Endothelial cell of umbilical vein (primary cell): Measurements from ENCODE around the gene EIF1AD. TPM values are rescaled to one million over a fixed set of nuclear protein-coding genes. Genes with fewer than 3 reads are reported as not detected.
A peak's percentile ranks its signal among the peaks of the same experiment; 100 is the strongest.

Experiments used
- BruUV-seq: library from RNA; stranded (reverse); fragments of 400-500 nt; replicated peaks from 2 replicates; lab custom pipeline; 2021; lab: Mats Ljungman, UMichigan
- CTCF ChIA-PET: fragments of 300-600, 350-600 bp; sonication (Branson Sonifier 250); formaldehyde crosslinking; loops from one replicate; lab custom pipeline; 2021; ENCODE audit warnings: antibody characterized with exemption, inconsistent platforms; lab: Charles Lee
- POLR2A ChIA-PET: fragments of 300-600, 350-600 bp; sonication (Branson Sonifier 250); formaldehyde crosslinking; loops from one replicate; lab custom pipeline; 2021; ENCODE audit warnings: antibody characterized with exemption, inconsistent platforms; lab: Charles Lee
- DNase-seq: peaks from one replicate; pipeline ENCODE4 v3.0.0-alpha.2; 2011; ENCODE audit warnings: low read depth, low spot score
- FAIRE-seq: peaks from 2 replicates; lab custom pipeline; 2011; peaks lifted over from hg19 to GRCh38; lab: Jason Lieb, UNC
- H2AFZ ChIP-seq: 2 replicates; pipeline ENCODE4 v1.6.0; 2012; ENCODE audit warnings: low read depth, low read length, control low read depth, inconsistent platforms
- H3K27ac ChIP-seq: 2 replicates; pipeline ENCODE4 v1.5.1; 2011; ENCODE audit warnings: low read depth, mild to moderate bottlenecking, control low read depth, low read length, moderate library complexity; ENCODE audit not compliant: insufficient read depth
- H3K27me3 ChIP-seq, 2 experiments: 2 replicates each; pipeline versions ENCODE4 v1.6.0 to v1.6.1; 2011; ENCODE audit warnings: low read length in 2 of 2, mixed read lengths in 1 of 2; ENCODE audit not compliant: control insufficient read depth in 2 of 2, insufficient read depth in 2 of 2
- H3K36me3 ChIP-seq, 2 experiments: 2 replicates in 1 of 2; 3 replicates in 1 of 2; pipeline ENCODE4 v1.5.1; 2011; ENCODE audit warnings: low read length in 2 of 2, mild to moderate bottlenecking in 1 of 2, moderate library complexity in 1 of 2; ENCODE audit not compliant: control insufficient read depth in 2 of 2, insufficient read depth in 2 of 2; ENCODE audit errors: extremely low read depth in 1 of 2
- H3K4me1 ChIP-seq: 3 replicates; pipeline ENCODE4 v1.5.1; 2011; ENCODE audit warnings: mild to moderate bottlenecking, low read length; ENCODE audit not compliant: control insufficient read depth, insufficient read depth; ENCODE audit errors: extremely low read depth
- H3K4me2 ChIP-seq: 2 replicates; pipeline ENCODE4 v1.6.1; 2011; ENCODE audit warnings: low read length, control low read depth, mixed read lengths; ENCODE audit not compliant: insufficient read depth
- H3K4me3 ChIP-seq, 3 experiments: fragments of 200-600 bp in 1 of 3; sonication (generic), shearing (Covaris generic) in 1 of 3; replicated peaks in 1 of 3; 2 replicates each; pipeline ENCODE4 v1.5.1; 2011 to 2016; ENCODE audit warnings: control low read depth in 3 of 3, low read length in 3 of 3, mild to moderate bottlenecking in 2 of 3, inconsistent platforms in 1 of 3, low read depth in 1 of 3, moderate library complexity in 1 of 3; ENCODE audit not compliant: insufficient read depth in 1 of 3
- H3K79me2 ChIP-seq: 2 replicates; pipeline ENCODE4 v1.6.0; 2012; ENCODE audit warnings: low read length, inconsistent platforms; ENCODE audit not compliant: control insufficient read depth, insufficient read depth
- H3K9ac ChIP-seq: replicated peaks from 2 replicates; pipeline ENCODE3; 2011; ENCODE audit warnings: low read length, control low read depth; ENCODE audit not compliant: insufficient read depth; ENCODE audit errors: extremely low read depth
- H3K9me1 ChIP-seq: replicated peaks from 3 replicates; pipeline ENCODE4 v1.6.0; 2011; ENCODE audit warnings: mild to moderate bottlenecking, low read length; ENCODE audit not compliant: control insufficient read depth, insufficient read depth; ENCODE audit errors: extremely low read depth
- H3K9me3 ChIP-seq: replicated peaks from 2 replicates; pipeline ENCODE4 v1.5.1; 2012; ENCODE audit warnings: low read length, inconsistent platforms; ENCODE audit not compliant: control insufficient read depth, insufficient read depth
- H4K20me1 ChIP-seq: replicated peaks from 2 replicates; pipeline ENCODE3; 2011; ENCODE audit warnings: mild to moderate bottlenecking, low read length; ENCODE audit not compliant: control insufficient read depth, insufficient read depth; ENCODE audit errors: extremely low read depth
- EZH2 ChIP-seq: IDR thresholded peaks from 2 replicates; pipeline ENCODE4 v1.6.1; 2012; ENCODE audit warnings: borderline replicate concordance, low read depth, mild to moderate bottlenecking, moderate library complexity, low read length, inconsistent platforms; ENCODE audit not compliant: severe bottlenecking
- FOS ChIP-seq: IDR thresholded peaks from 2 replicates; pipeline ENCODE4 v1.6.1; 2011; ENCODE audit warnings: mild to moderate bottlenecking, low read length, moderate library complexity, borderline replicate concordance; ENCODE audit not compliant: insufficient read depth
- GATA2 ChIP-seq: IDR thresholded peaks from 2 replicates; pipeline ENCODE4 v1.7.0; 2011; ENCODE audit warnings: low read depth, mild to moderate bottlenecking, moderate library complexity, mixed read lengths, low read length; ENCODE audit not compliant: insufficient read length, insufficient read depth
- JUN ChIP-seq: IDR thresholded peaks from 2 replicates; pipeline ENCODE4 v1.6.1; 2011; ENCODE audit warnings: borderline replicate concordance, low read depth; ENCODE audit not compliant: insufficient read length, insufficient read depth
- MYC ChIP-seq: IDR thresholded peaks from one replicate; pipeline ENCODE4 v1.6.1; 2011; ENCODE audit warnings: mild to moderate bottlenecking, low read depth, low read length
- POLR2A ChIP-seq: IDR thresholded peaks from 2 replicates; pipeline ENCODE4 v1.6.1; 2012; ENCODE audit warnings: low read depth, mild to moderate bottlenecking, control low read depth, low read length
- POLR2AphosphoS5 ChIP-seq: IDR thresholded peaks from 2 replicates; pipeline ENCODE4 v1.6.1; 2012; ENCODE audit warnings: low read depth, mild to moderate bottlenecking, control low read depth, low read length, moderate library complexity; ENCODE audit not compliant: insufficient read depth
- dilution Hi-C: fragments of 300-500 bp; cut with MboI; formaldehyde crosslinking; loops from one replicate; pipeline ENCODE4 v1.15.0; 2019; ENCODE audit warnings: low sequenced_read_pairs; ENCODE audit not compliant: extremely low pct_ligation_motif_present
- intact Hi-C: fragments of 100-400 bp; cut with micrococcal nuclease; formaldehyde crosslinking; loops from one replicate; pipeline ENCODE4 v1.10.0; 2022
- polyA plus RNA-seq, 4 experiments: library from polyadenylated mRNA; depleted of rRNA in 3 of 4; stranded (reverse) in 3 of 4; unstranded in 1 of 4; fragments of >200 nt; gene quantifications; 2 replicates each; pipeline versions ENCODE4 v1.2.1 to v1.2.3, GENCODE V29; 2011 to 2012; ENCODE audit warnings: missing spikeins in 1 of 4
- total RNA-seq: library from RNA; stranded (reverse); gene quantifications from 2 replicates; pipeline ENCODE4 v1.2.3, GENCODE V29; 2021
- TF ChIP-seq, protein P1 (sequence below): IDR thresholded peaks from 2 replicates; pipeline ENCODE4 v1.6.1; 2011; ENCODE audit not compliant: insufficient read depth, insufficient read length
- TF ChIP-seq, protein P2 (sequence below), 2 donors: IDR thresholded peaks; 1 replicate in 1 of 2; 2 replicates in 1 of 2; pipeline ENCODE4 v1.5.1; 2011; ENCODE audit warnings: low read length in 2 of 2, mild to moderate bottlenecking in 2 of 2, moderate library complexity in 2 of 2, control low read depth in 1 of 2, inconsistent platforms in 1 of 2, low read depth in 1 of 2; ENCODE audit not compliant: insufficient read depth in 1 of 2; ENCODE audit errors: extremely low read depth in 1 of 2

EIF1AD gene
- total and polyA plus RNA-seq, 2 donors (not counting 3 experiments of a cell fraction or from before 2014, with no cell fraction given) = 39.3 to 39.7 TPM

DNA sequence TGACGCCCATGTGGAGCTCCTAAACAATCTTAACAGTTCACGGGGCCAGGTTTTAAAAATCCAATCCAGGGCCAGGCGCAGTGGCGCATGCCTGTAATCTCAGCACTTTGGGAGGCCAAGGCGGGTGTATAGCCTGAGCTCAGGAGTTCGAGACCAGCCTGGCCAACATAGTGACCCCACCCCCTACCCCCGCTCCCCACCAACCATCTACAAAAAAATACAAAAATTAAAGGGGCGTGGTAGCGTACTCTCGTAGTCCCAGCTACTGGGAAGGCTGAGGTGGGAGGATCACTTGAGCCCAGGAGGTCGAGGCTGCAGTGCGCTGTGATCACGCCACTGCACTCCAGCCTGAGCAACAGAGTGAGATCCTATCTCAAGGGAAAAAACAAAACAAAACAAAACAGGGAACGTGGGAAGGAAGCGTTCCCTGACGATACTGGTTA is 41.1 kb downstream of the EIF1AD start:
- intact Hi-C loops (loop anchor here (1.0 kb wide), 4 partner anchors 41 to 102 kb away; partner anchors contain the start of genes BANF1, C11orf68, CCDC85B and DRAP1), dilution Hi-C loops (no loop called here)
- Histone ChIP-seq H3K27me3 (no peaks in the 10 kb centered on the region), H3K4me3 (peak overlapping the region; percentile 12 to 98 (median 64)), H4K20me1 (no peaks in the 10 kb centered on the region), H3K79me2 (peaks cover 28% of the 10 kb centered on the region), H3K36me3 (peaks cover 5 to 18% of the 10 kb centered on the region in 2 experiments), H3K9ac (peak overlapping the region; percentile 91), H3K9me1 (no peaks in the 10 kb centered on the region), H3K4me2 (peak overlapping the region; percentile 71), H2AFZ (peak overlapping the region; percentile 79), H3K27ac (peak overlapping the region; percentile 78), H3K9me3 (no peaks in the 10 kb centered on the region), H3K4me1 (peaks cover 11% of the 10 kb centered on the region)
- ChIA-PET POLR2A (interaction anchor here (1.4 kb wide), 1 partner anchor 71 kb away, joined by 3 read pairs; the partner anchor contains the start of gene CCDC85B), CTCF (interaction anchor here (0.8 to 2.2 kb wide), 4 partner anchors 9 to 76 kb away, joined by 3 to 8 read pairs (median 4); partner anchors contain the start of gene FIBP)
- FAIRE-seq (no peak), DNase-seq (no peak)
- BruUV-seq = no TSS peak
- TF ChIP-seq MYC (no peak), GATA2 (no peak), POLR2A (no peak), JUN (no peak), FOS (no peak), EZH2 (no peak), POLR2AphosphoS5 (no peak)
- TF ChIP-seq, protein P1, sequence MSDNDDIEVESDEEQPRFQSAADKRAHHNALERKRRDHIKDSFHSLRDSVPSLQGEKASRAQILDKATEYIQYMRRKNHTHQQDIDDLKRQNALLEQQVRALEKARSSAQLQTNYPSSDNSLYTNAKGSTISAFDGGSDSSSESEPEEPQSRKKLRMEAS = no peak
- TF ChIP-seq, protein P2, sequence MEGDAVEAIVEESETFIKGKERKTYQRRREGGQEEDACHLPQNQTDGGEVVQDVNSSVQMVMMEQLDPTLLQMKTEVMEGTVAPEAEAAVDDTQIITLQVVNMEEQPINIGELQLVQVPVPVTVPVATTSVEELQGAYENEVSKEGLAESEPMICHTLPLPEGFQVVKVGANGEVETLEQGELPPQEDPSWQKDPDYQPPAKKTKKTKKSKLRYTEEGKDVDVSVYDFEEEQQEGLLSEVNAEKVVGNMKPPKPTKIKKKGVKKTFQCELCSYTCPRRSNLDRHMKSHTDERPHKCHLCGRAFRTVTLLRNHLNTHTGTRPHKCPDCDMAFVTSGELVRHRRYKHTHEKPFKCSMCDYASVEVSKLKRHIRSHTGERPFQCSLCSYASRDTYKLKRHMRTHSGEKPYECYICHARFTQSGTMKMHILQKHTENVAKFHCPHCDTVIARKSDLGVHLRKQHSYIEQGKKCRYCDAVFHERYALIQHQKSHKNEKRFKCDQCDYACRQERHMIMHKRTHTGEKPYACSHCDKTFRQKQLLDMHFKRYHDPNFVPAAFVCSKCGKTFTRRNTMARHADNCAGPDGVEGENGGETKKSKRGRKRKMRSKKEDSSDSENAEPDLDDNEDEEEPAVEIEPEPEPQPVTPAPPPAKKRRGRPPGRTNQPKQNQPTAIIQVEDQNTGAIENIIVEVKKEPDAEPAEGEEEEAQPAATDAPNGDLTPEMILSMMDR (IDR thresholded peaks at IDR 0.05; ENCODE audit: extremely low read depth in 1 of 2, insufficient read depth in 1 of 2, low read depth in 1 of 2, low read length in 2 of 2) = no peak
